Measurements from ENCODE around the gene TRIM29. TPM values are rescaled to one million over a fixed set of nuclear protein-coding genes. Genes with fewer than 3 reads are reported as not detected.

Gene TRIM29
- total and polyA plus RNA-seq, 9 of the 15 experiments (the other 6 are each of a cell fraction or from before 2014, with no cell fraction given): 0.08 to 1.4 (median 0.42) TPM; not detected in 2

- Histone ChIP-seq H3K9me1 (ENCODE audit: control insufficient read depth, insufficient read depth, low read length) (peaks cover 5% of the 10 kb centered on the region), H4K20me1 (replicated peaks; ENCODE audit: control insufficient read depth, insufficient read depth, low read length) (peaks cover 16% of the 10 kb centered on the region; the same call in 1 of the 2 replicates), H3K4me3 (no peak overlapping the region), H3K36me3 (ENCODE audit: control insufficient read depth, insufficient read depth, low read length) (no peaks in the 10 kb centered on the region), H3K79me2 (ENCODE audit: control insufficient read depth, insufficient read depth, low read length) (no peaks in the 10 kb centered on the region), H2AFZ (ENCODE audit: low read depth, low read length) (no peak overlapping the region), H3K9ac (ENCODE audit: insufficient read depth in 1 of 2, low read depth in 2 of 2, low read length in 2 of 2) (no peak overlapping the region), H3K27me3 (ENCODE audit: control insufficient read depth in 2 of 2, insufficient read depth in 2 of 2, low read length in 2 of 2) (peaks cover 26 to 80% of the 10 kb centered on the region in 2 experiments), H3K9me3 (replicated peaks; ENCODE audit: control insufficient read depth, insufficient read depth, low read depth, low read length) (no peaks in the 10 kb centered on the region), H3K4me1 (replicated peaks in 1 of 2; ENCODE audit: control insufficient read depth in 2 of 2, insufficient read depth in 2 of 2, low read length in 2 of 2) (peaks cover 0 to 3% of the 10 kb centered on the region in 2 experiments; a peak in 3 of 5 replicates), H3K27ac (ENCODE audit: extremely low read depth, low read depth, low read length) (no peak overlapping the region), H3K4me2 (ENCODE audit: insufficient read depth, low read length) (no peak overlapping the region)
- CTCF ChIA-PET (ENCODE audit: low intra/inter-chr PET ratio): no interaction called here
- no TSS peak for BruUV-seq (replicated peaks)
- no peak for TF ChIP-seq CHCHD3 (CRISPR knock-in tag; IDR thresholded peaks at IDR 0.05)
- TF ChIP-seq RBM15 (IDR thresholded peaks at IDR 0.05; ENCODE audit: insufficient read depth, low read length): no peak
- no peak for TF ChIP-seq BCOR (IDR thresholded peaks at IDR 0.05)
- TF ChIP-seq JUNB (CRISPR knock-in tag; conservative IDR thresholded peaks at IDR 0.05): no peak
- no peak for TF ChIP-seq KLF1 (tag; IDR thresholded peaks at IDR 0.05)
- TF ChIP-seq ZNF133 (CRISPR knock-in tag; IDR thresholded peaks at IDR 0.05): no peak
- TF ChIP-seq MEIS2 (IDR thresholded peaks at IDR 0.05; ENCODE audit: partially characterized antibody): no peak
- TF ChIP-seq ZNF277 (CRISPR knock-in tag; IDR thresholded peaks at IDR 0.05; ENCODE audit: borderline replicate concordance): no peak
- no peak for TF ChIP-seq ETS2 (tag; IDR thresholded peaks at IDR 0.05; ENCODE audit: borderline replicate concordance, poor library complexity, severe bottlenecking)
- TF ChIP-seq ARNT (IDR thresholded peaks at IDR 0.05): no peak
- no peak for TF ChIP-seq ZNF561 (CRISPR knock-in tag; conservative IDR thresholded peaks at IDR 0.05)
- no peak for TF ChIP-seq HDAC3 (IDR thresholded peaks at IDR 0.05; ENCODE audit: borderline replicate concordance, partially characterized antibody)
- TF ChIP-seq RFX1 (IDR thresholded peaks at IDR 0.05): no peak
- TF ChIP-seq ZNF263 (CRISPR knock-in tag; IDR thresholded peaks at IDR 0.05; ENCODE audit: borderline replicate concordance): no peak
- no peak for TF ChIP-seq ARHGAP35 (IDR thresholded peaks at IDR 0.05; ENCODE audit: partially characterized antibody)
- TF ChIP-seq EZH2 (IDR thresholded peaks at IDR 0.05; ENCODE audit: borderline replicate concordance, low read depth, low read length): no peak
- no peak for TF ChIP-seq MAFG (tag; conservative IDR thresholded peaks at IDR 0.05)
- no peak for TF ChIP-seq SREBF2 (CRISPR knock-in tag; IDR thresholded peaks at IDR 0.05)
- ATAC-seq: no peak
- 0% methylated on average over 8 of the region's 8 CpGs for WGBS (ENCODE audit: insufficient coverage, low coverage, missing lambda C conversion rate)
- no peak for DNase-seq (ENCODE audit: extremely low read depth in 1 of 4, low spot score in 3 of 4)
- POLR2A ChIA-PET: no interaction called here
- in situ Hi-C loops (cut with MboI) (no loop called here), intact Hi-C loops (cut with micrococcal nuclease) (no loop called here)
- FAIRE-seq: no peak
These were observed 6.7 kb downstream of the TRIM29 start for GRCh38 chr11:120130991-120131760.
